Smooth muscle cell of bladder (primary cell): ENCODE results near the gene TP63. TPM values are rescaled to one million over a fixed set of nuclear protein-coding genes. Genes with fewer than 3 reads are reported as not detected.

Experiments
- total RNA-seq: library from RNA; depleted of rRNA; stranded (reverse); fragments of >200 nt; gene quantifications from 2 replicates; pipeline ENCODE4 v1.2.3, GENCODE V29; 2014

The TP63 gene
- under 0.01 and 0.09 TPM in 2 replicates for total RNA-seq

GRCh38 chr3:189631373-189631408 is at the start of gene TP63:
TSS of gene TP63 (plus strand) at chr3:189631389. CDS start at chr3:189631516, 127 bp downstream.

